Measurements from ENCODE around the gene ANK2. TPM values are rescaled to one million over a fixed set of nuclear protein-coding genes. Genes with fewer than 3 reads are reported as not detected.

The ANK2 gene
- total RNA-seq, 1 experiment from 2014 or later: 5.6 TPM

DNA sequence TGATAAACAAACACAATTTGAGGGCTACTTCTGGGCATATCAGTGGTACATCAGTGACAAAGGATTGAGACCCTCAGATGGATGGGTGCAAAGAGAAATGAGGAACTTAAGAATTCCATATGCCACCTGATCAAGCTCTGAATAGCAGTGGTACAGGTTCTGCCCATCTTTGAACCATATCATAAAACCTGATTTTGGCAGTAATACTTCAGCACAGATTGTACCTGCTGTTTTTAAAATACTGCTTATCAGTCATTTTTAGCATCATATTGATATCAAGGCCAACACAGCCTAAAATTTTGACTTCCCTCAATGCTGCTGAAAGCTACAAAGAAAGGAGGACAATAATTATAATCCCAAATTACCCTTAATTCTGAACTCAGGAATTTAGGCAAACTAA is 41.5 kb downstream of the ANK2 start:
- Histone ChIP-seq H4K20me1 (ENCODE audit: insufficient read depth) (no peaks in the 10 kb centered on the region), H3K9me2 (ENCODE audit: insufficient read depth) (no peaks in the 10 kb centered on the region), H3K79me2 (ENCODE audit: insufficient read depth, low read length) (no peaks in the 10 kb centered on the region), H3K4me2 (ENCODE audit: low read length) (no peak overlapping the region), H3K9me3 (ENCODE audit: control insufficient read depth in 1 of 2, insufficient read depth in 1 of 2, low read depth in 1 of 2, low read length in 2 of 2) (no peaks in the 10 kb centered on the region), H3K27me3 (ENCODE audit: insufficient read depth, low read length) (no peaks in the 10 kb centered on the region), H2AFZ (ENCODE audit: low read depth, low read length, poor library complexity, severe bottlenecking) (no peak overlapping the region), H3K4me1 (ENCODE audit: control insufficient read depth in 1 of 2, insufficient read depth in 2 of 2, low read length in 2 of 2) (no peaks in the 10 kb centered on the region), H3K36me3 (ENCODE audit: control insufficient read depth in 1 of 2, insufficient read depth in 2 of 2, low read length in 2 of 2) (no peaks in the 10 kb centered on the region), H3K4me3 (replicated peaks in 1 of 2; ENCODE audit: low read depth in 1 of 2, low read length in 2 of 2) (no peak overlapping the region), H3K9ac (ENCODE audit: low read length) (no peak overlapping the region), H3K27ac (ENCODE audit: low read depth, low read length) (no peak overlapping the region)
- intact Hi-C loops (cut with micrococcal nuclease): loop anchor here (5.0 kb wide), 2 partner anchors 324 to 454 kb away; partner anchors contain the start of genes LARP7 and ZGRF1
- DNase-seq (ENCODE audit: low read depth, low spot score): no peak
- ChIA-PET RAD21 (ENCODE audit: low non-redundant PET in 1 of 2, low total read pairs in 2 of 2, uncharacterized antibody in 2 of 2, unreplicated experiment in 2 of 2) (no interaction called here), CTCF (no interaction called here), POLR2A (no interaction called here)
- no TSS peak for BruUV-seq (replicated peaks)
- no peak for TF ChIP-seq JUND (IDR thresholded peaks at IDR 0.05)
- no peak for ATAC-seq

- no peak overlapping the region for H3K9ac ChIP-seq (ENCODE audit: low read length)
- no peak for DNase-seq (ENCODE audit: low read depth, low spot score)
- no peak overlapping the region for H3K4me3 ChIP-seq (replicated peaks in 1 of 2; ENCODE audit: low read depth in 1 of 2, low read length in 2 of 2)
- POLR2A ChIA-PET: interaction anchor here (0.6 kb wide), 1 partner anchor 329 kb away, joined by 3 read pairs; no protein-coding TSS in a partner anchor
- H3K27ac ChIP-seq (ENCODE audit: low read depth, low read length): no peak overlapping the region
- H3K4me2 ChIP-seq (ENCODE audit: low read length): no peak overlapping the region
- H3K27me3 ChIP-seq (ENCODE audit: insufficient read depth, low read length): no peaks in the 10 kb centered on the region
- CTCF ChIA-PET: interaction anchor here (1.6 kb wide), 1 partner anchor 143 kb away, joined by 4 read pairs; no protein-coding TSS in a partner anchor
- TF ChIP-seq ELF1 (IDR thresholded peaks at IDR 0.05; ENCODE audit: borderline replicate concordance, low read depth) (no peak), ZNF274 (IDR thresholded peaks at IDR 0.05; ENCODE audit: low read depth, low read length) (no peak), POLR2AphosphoS5 (IDR thresholded peaks at IDR 0.05; ENCODE audit: low read depth, low read length) (no peak), TCF7L2 (IDR thresholded peaks at IDR 0.05; ENCODE audit: borderline replicate concordance, extremely low read depth, insufficient read depth, insufficient read length) (no peak), CBX3 (IDR thresholded peaks at IDR 0.05; ENCODE audit: low read depth) (no peak), JUND (IDR thresholded peaks at IDR 0.05) (no peak), SP1 (IDR thresholded peaks at IDR 0.05; ENCODE audit: low read depth) (no peak)
- TF ChIP-seq, protein P1, sequence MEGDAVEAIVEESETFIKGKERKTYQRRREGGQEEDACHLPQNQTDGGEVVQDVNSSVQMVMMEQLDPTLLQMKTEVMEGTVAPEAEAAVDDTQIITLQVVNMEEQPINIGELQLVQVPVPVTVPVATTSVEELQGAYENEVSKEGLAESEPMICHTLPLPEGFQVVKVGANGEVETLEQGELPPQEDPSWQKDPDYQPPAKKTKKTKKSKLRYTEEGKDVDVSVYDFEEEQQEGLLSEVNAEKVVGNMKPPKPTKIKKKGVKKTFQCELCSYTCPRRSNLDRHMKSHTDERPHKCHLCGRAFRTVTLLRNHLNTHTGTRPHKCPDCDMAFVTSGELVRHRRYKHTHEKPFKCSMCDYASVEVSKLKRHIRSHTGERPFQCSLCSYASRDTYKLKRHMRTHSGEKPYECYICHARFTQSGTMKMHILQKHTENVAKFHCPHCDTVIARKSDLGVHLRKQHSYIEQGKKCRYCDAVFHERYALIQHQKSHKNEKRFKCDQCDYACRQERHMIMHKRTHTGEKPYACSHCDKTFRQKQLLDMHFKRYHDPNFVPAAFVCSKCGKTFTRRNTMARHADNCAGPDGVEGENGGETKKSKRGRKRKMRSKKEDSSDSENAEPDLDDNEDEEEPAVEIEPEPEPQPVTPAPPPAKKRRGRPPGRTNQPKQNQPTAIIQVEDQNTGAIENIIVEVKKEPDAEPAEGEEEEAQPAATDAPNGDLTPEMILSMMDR (IDR thresholded peaks at IDR 0.05 in 2 of 3, conservative IDR thresholded peaks at IDR 0.05 in 1 of 3; ENCODE audit: borderline replicate concordance in 1 of 3, insufficient read depth in 1 of 3, low read depth in 2 of 3, low read length in 2 of 3): no peak
- TF ChIP-seq, protein P2, sequence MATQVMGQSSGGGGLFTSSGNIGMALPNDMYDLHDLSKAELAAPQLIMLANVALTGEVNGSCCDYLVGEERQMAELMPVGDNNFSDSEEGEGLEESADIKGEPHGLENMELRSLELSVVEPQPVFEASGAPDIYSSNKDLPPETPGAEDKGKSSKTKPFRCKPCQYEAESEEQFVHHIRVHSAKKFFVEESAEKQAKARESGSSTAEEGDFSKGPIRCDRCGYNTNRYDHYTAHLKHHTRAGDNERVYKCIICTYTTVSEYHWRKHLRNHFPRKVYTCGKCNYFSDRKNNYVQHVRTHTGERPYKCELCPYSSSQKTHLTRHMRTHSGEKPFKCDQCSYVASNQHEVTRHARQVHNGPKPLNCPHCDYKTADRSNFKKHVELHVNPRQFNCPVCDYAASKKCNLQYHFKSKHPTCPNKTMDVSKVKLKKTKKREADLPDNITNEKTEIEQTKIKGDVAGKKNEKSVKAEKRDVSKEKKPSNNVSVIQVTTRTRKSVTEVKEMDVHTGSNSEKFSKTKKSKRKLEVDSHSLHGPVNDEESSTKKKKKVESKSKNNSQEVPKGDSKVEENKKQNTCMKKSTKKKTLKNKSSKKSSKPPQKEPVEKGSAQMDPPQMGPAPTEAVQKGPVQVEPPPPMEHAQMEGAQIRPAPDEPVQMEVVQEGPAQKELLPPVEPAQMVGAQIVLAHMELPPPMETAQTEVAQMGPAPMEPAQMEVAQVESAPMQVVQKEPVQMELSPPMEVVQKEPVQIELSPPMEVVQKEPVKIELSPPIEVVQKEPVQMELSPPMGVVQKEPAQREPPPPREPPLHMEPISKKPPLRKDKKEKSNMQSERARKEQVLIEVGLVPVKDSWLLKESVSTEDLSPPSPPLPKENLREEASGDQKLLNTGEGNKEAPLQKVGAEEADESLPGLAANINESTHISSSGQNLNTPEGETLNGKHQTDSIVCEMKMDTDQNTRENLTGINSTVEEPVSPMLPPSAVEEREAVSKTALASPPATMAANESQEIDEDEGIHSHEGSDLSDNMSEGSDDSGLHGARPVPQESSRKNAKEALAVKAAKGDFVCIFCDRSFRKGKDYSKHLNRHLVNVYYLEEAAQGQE (IDR thresholded peaks at IDR 0.05; ENCODE audit: low read depth): no peak
- H3K9me2 ChIP-seq (ENCODE audit: insufficient read depth): no peaks in the 10 kb centered on the region
- RAD21 ChIA-PET (ENCODE audit: low non-redundant PET in 1 of 2, low total read pairs in 2 of 2, uncharacterized antibody in 2 of 2, unreplicated experiment in 2 of 2): no interaction called here
- no peak overlapping the region for H2AFZ ChIP-seq (ENCODE audit: low read depth, low read length, poor library complexity, severe bottlenecking)
- no TSS peak for BruUV-seq (replicated peaks)
- H4K20me1 ChIP-seq (ENCODE audit: insufficient read depth): no peaks in the 10 kb centered on the region; the same call in 1 of the 2 replicates
- H3K36me3 ChIP-seq (ENCODE audit: control insufficient read depth in 1 of 2, insufficient read depth in 2 of 2, low read length in 2 of 2): no peaks in the 10 kb centered on the region
- ATAC-seq: no peak
- no peaks in the 10 kb centered on the region for H3K79me2 ChIP-seq (ENCODE audit: insufficient read depth, low read length)
- no peaks in the 10 kb centered on the region for H3K4me1 ChIP-seq (ENCODE audit: control insufficient read depth in 1 of 2, insufficient read depth in 2 of 2, low read length in 2 of 2)
- no peaks in the 10 kb centered on the region for H3K9me3 ChIP-seq (ENCODE audit: control insufficient read depth in 1 of 2, insufficient read depth in 1 of 2, low read depth in 1 of 2, low read length in 2 of 2)
- intact Hi-C loops (cut with micrococcal nuclease): loop anchor here (2.0 to 5.0 kb wide), 3 partner anchors 238 to 457 kb away; partner anchors contain the start of genes LARP7 and ZGRF1
Measured at GRCh38 chr4:113094331-113094730, 44.9 kb downstream of the ANK2 start.
